HG02798 (cell line): ENCODE data around the gene S1PR5.

ENCODE experiments used
- ATAC-seq: cut with Tn5 transposase; IDR thresholded peaks from one replicate; pipeline ENCODE4 v1.9.1; 2021; ENCODE audit warnings: mild to moderate bottlenecking; ENCODE audit not compliant: unreplicated experiment, poor library complexity

The S1PR5 gene

GRCh38 chr19:10478476-10478875, 38.8 kb downstream of the S1PR5 start:
- ATAC-seq, result no peak

DNA sequence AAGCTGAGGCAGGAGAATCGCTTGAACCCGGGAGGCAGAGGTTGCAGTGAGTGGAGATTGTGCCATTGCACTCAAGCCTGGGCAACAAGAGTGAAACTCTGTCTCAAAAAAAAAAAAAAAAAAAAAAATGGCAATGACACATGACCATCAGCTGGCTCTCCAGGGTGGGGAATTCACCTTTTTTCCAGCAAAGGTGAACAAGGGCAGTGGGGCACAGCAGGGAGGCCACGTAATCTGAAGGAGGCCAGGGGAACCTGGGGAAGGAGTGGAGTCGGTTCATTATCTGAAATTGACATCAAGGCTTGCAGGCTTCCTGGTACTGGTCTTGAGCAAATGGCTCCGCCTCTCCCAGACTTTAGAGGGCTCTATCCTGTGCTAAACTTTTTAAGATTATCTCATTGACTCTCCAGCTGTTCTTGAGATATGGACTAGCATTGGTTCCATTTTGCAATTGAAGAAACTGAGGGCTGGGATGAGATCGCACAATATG, 42.2 kb downstream of the S1PR5 start:
- no peak for ATAC-seq

DNA sequence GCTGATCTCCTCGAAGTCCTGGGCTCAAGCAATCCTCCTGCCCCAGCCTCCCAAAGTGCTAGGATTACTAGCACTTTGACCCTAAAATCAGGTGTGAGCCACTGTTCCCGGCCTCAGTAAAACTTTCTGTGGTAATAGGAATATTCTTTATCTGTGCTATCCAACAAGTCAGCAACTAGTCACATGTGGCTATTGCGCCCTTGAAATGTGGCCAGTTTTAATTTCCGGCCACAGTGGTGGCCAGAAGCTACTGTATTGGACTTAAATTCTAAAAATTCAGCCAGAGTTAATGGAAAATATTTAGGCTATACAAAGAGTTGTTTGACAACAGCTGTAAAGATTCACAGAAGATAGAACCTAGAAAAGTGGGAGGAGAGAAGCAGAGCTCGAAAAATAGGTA, 44.1 kb downstream of the S1PR5 start:
- no peak for ATAC-seq

DNA sequence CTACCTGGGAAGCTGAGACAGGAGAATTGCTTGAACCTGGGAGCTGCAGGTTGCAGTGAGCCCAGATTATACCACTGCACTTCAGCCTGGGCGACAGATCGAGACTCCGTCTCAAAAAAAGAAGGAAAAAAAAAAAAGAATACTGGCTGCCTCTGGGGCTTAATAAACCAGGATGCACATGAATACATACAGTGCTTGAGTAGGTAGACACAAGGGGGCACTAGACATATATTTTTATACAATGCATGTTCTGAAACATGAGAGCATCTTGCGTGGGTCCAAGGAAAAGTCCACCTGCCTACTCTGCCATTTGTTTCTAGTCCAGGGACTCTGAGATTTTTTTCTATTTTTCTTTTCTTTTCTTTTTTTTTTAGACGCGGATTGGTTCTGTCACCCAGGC, 45.3 kb downstream of the S1PR5 start:
- ATAC-seq, result no peak

- no peak for ATAC-seq
Observed at GRCh38 chr19:10468133-10468532, 49.1 kb downstream of the S1PR5 start.

GRCh38 chr19:10467104-10467706, 50.0 kb downstream of the S1PR5 start:
- ATAC-seq, result no peak

- ATAC-seq, result no peak
Observed at GRCh38 chr19:10464456-10464855, 52.8 kb downstream of the S1PR5 start.
